Transverse colon (tissue), 4 donors: ENCODE data around the gene CRYBB2. TPM values are rescaled to one million over a fixed set of nuclear protein-coding genes. Genes with fewer than 3 reads are reported as not detected.
"Not testable (repeated sequence)": the region's sequence is repeated elsewhere in the genome, so short reads cannot be mapped to it uniquely, and the experiment has no call there.

ENCODE experiments used
- DNase-seq: peaks from one replicate; pipeline ENCODE4 v3.0.0-alpha.2; 2019
- H3K27ac ChIP-seq, 4 donors: fragments of 200-600 bp; sonication (generic); 2 replicates each; pipeline ENCODE4 v1.5.1; 2016 to 2018; ENCODE audit warnings: inconsistent platforms in 4 of 4
- H3K27me3 ChIP-seq: fragments of 200-600 bp; sonication (generic); 2 replicates; pipeline ENCODE4 v1.5.1; 2017; ENCODE audit warnings: inconsistent platforms
- H3K36me3 ChIP-seq, 4 donors: fragments of 200-600 bp; sonication (generic); 2 replicates each; pipeline ENCODE4 v1.5.1; 2017 to 2019; ENCODE audit warnings: inconsistent platforms in 4 of 4
- H3K4me1 ChIP-seq, 4 donors: fragments of 200-600 bp; sonication (generic); 2 replicates each; pipeline ENCODE4 v1.5.1; 2017 to 2020; ENCODE audit warnings: inconsistent platforms in 4 of 4
- H3K4me3 ChIP-seq, 4 donors: fragments of 200-600 bp; sonication (generic); 1 replicate in 1 of 4; 2 replicates in 3 of 4; pipeline versions ENCODE4 v1.5.1 to v1.6.1; 2017 to 2019; ENCODE audit warnings: inconsistent platforms in 4 of 4
- H3K9me3 ChIP-seq, 2 donors: fragments of 200-600 bp; sonication (generic); 2 replicates each; pipeline ENCODE4 v1.5.1; 2017 to 2019; ENCODE audit warnings: inconsistent platforms in 2 of 2
- CTCF ChIP-seq, 5 experiments: fragments of 200-600 bp in 3 of 5; fragments of 450-650 bp in 2 of 5; sonication (generic) in 3 of 5; IDR thresholded peaks; 1 replicate in 2 of 5; 2 replicates in 3 of 5; pipeline ENCODE4 v1.5.1; 2016 to 2017; ENCODE audit warnings: antibody characterized with exemption in 5 of 5, inconsistent platforms in 3 of 5, mild to moderate bottlenecking in 2 of 5, moderate library complexity in 1 of 5
- EP300 ChIP-seq: sonication (generic); formaldehyde crosslinking; IDR thresholded peaks from one replicate; pipeline ENCODE4 v1.6.1; 2017; ENCODE audit warnings: antibody characterized with exemption, low read depth
- POLR2A ChIP-seq: fragments of 450-650 bp; IDR thresholded peaks from one replicate; pipeline ENCODE4 v1.6.1; 2016; ENCODE audit warnings: antibody characterized with exemption, mild to moderate bottlenecking, moderate library complexity
- POLR2AphosphoS5 ChIP-seq, 3 donors: sonication (generic); formaldehyde crosslinking; IDR thresholded peaks; one replicate each; pipeline ENCODE4 v1.6.1; 2016; ENCODE audit warnings: antibody characterized with exemption in 3 of 3
- WGBS, 2 donors: methylation state at CpG; one replicate each; pipeline ENCODE4 v1.1.5; 2018; ENCODE audit warnings: low coverage in 1 of 2; 5-methylcytosine and 5-hydroxymethylcytosine counted together
- in situ Hi-C, 4 donors: fragments of 200-750 bp; cut with MboI; loops; one replicate each; pipeline versions ENCODE4 v1.15.0 to v1.15.1; 2017; ENCODE audit warnings: low sequenced_read_pairs in 3 of 4, low pct_ligation_motif_present in 1 of 4, low pct_unique_long_range_greater_than_20kb in 1 of 4
- intact Hi-C: fragments of 100-400 bp; cut with DNase I; formaldehyde crosslinking; loops from one replicate; pipeline ENCODE4 v1.15.1; 2023; ENCODE audit warnings: low total_unique reads
- total RNA-seq, 4 donors: library from RNA; depleted of rRNA; stranded (reverse); fragments of >200 nt; gene quantifications; one replicate each; pipeline ENCODE4 v1.1.0, GENCODE V29; 2016

The CRYBB2 gene
- total RNA-seq, 4 donors from 2014 or later, result 2.2 TPM; not detected in 3

DNA sequence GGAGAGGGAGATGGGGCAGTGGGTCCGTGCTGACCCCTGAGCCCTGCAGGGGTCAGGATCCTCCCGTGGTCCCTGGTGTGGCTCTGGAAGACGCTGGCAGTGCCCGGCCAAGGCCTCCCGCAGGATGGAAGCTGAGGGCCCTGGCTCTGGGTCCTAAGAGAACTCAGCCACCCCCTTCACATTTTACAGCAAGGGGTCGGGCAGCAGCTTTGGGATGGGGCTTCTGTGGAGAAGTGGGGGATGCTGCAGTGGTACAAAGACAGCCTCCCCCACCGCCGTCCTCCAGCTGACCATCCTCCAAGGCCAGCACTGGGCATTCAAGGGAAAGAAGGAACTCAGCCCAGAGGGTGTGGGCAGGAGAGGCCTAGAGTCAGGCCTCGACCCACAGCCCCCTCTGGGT is 41.5 kb upstream of the CRYBB2 start:
- intact Hi-C loops (loop anchor here (2.0 kb wide), 1 partner anchor 69 kb away; no protein-coding TSS in a partner anchor), in situ Hi-C loops (loop anchor here in 1 of 4 donors (10.0 kb wide), 1 partner anchor 103 kb away; no protein-coding TSS in a partner anchor)
- no peaks in the 10 kb centered on the region for H3K4me1 ChIP-seq
- no peak for TF ChIP-seq CTCF (IDR thresholded peaks at IDR 0.05)
- no peak for TF ChIP-seq EP300
- no peak for TF ChIP-seq POLR2AphosphoS5 (IDR thresholded peaks at IDR 0.05)
- TF ChIP-seq POLR2A, result no peak
- no peaks in the 10 kb centered on the region for H3K27me3 ChIP-seq
- 70 to 90% methylated on average over 2 to 4 of the region's 9 CpGs for WGBS, 2 donors
- no peaks in the 10 kb centered on the region for H3K9me3 ChIP-seq
- H3K4me3 ChIP-seq, result no peak overlapping the region
- H3K27ac ChIP-seq, result no peak overlapping the region
- DNase-seq, result no peak
- peaks cover 0 to 25% (median 6%) of the 10 kb centered on the region in 4 donors for H3K36me3 ChIP-seq

- H3K27me3 ChIP-seq, H3K4me3 ChIP-seq, DNase-seq, H3K4me1 ChIP-seq, H3K9me3 ChIP-seq, H3K27ac ChIP-seq: not testable (repeated sequence)
- intact Hi-C loops (loop anchor here (2.0 kb wide), 1 partner anchor 70 kb away; no protein-coding TSS in a partner anchor), in situ Hi-C loops (loop anchor here in 1 of 4 donors (10.0 kb wide), 1 partner anchor 104 kb away; no protein-coding TSS in a partner anchor)
- H3K36me3 ChIP-seq, result peaks cover 0 to 24% (median 6%) of the 10 kb centered on the region in 4 donors
- 83% methylated on average over 6 of the region's 6 CpGs; no CpG with 5 or more reads in 1 of the 2 donors for WGBS, 2 donors
Measured at GRCh38 chr22:25178348-25178747, 41.1 kb upstream of the CRYBB2 start.

- WGBS, 2 donors, result 33 to 82% methylated on average over 1 to 43 of the region's 63 CpGs
- intact Hi-C loops, result loop anchor here (2.0 kb wide), 1 partner anchor 70 kb away; no protein-coding TSS in a partner anchor
- H3K27me3 ChIP-seq, H3K27ac ChIP-seq, H3K4me3 ChIP-seq, H3K4me1 ChIP-seq, H3K9me3 ChIP-seq, DNase-seq: not testable (repeated sequence)
- in situ Hi-C loops, result loop anchor here in 1 of 4 donors (10.0 kb wide), 1 partner anchor 104 kb away; no protein-coding TSS in a partner anchor
- peaks cover 0 to 18% (median 6%) of the 10 kb centered on the region in 4 donors for H3K36me3 ChIP-seq
Measured at GRCh38 chr22:25178869-25179631, 40.4 kb upstream of the CRYBB2 start.

DNA sequence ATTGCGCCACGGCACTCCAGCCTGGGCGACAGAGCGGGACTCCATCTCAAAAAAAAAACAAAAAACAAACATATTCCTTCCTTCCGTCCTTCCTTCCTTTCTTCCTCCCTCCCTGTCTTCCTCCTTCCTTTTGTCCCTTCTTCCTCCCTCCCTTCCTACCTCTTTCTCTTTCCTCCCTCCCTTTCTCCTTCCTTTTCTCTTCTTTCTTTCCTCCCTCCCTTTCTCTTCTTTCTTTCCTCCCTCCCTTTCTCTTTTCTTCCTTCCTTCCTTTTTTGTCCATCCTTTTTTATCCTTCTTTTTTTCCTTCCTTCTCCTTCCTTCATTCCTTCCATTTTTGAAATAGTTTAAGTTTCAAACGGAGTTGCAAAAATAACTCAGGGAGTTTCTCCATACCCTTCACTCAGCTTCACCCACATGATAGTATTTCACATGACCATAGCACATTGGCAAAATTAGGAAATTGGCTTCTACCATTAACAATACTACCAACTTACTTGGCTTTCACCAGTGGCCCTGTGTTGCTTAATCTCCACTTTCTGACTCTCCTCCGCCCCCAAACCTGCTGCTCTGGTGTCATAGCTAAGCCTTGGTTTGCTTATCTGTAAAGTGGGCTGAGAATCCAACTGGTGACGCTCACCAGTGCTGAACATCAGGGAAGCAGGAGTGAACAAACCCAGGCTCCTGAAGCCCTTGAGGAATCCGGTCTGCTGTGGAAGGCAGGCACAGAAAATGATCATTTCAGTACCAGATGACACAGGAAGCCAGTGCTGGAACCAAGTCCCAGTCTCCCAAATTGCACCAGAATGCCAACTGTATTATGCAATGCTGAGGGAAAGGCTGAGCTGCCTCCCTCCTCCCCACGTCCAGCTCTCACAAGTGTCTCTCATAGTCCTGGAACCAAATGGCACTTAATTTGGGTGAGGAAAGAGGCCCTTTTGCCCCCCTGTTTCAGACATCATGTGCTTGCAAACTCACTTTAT is 37.0 kb upstream of the CRYBB2 start:
- H3K27me3 ChIP-seq, result no peaks in the 10 kb centered on the region
- H3K9me3 ChIP-seq, result no peaks in the 10 kb centered on the region
- no peak overlapping the region for H3K4me3 ChIP-seq
- in situ Hi-C loops, result no loop called here
- no peak overlapping the region for H3K27ac ChIP-seq
- H3K36me3 ChIP-seq, result peaks cover 0 to 13% (median 4%) of the 10 kb centered on the region in 4 donors
- no peak for DNase-seq
- H3K4me1 ChIP-seq, result no peaks in the 10 kb centered on the region
- intact Hi-C loops, result no loop called here
- no peak for TF ChIP-seq POLR2AphosphoS5 (IDR thresholded peaks at IDR 0.05)
- no peak for TF ChIP-seq POLR2A
- TF ChIP-seq CTCF (IDR thresholded peaks at IDR 0.05), result no peak
- TF ChIP-seq EP300, result no peak
- WGBS, 2 donors, result 88 to 89% methylated on average over 3 to 9 of the region's 10 CpGs
